Stimulated activated memory B cell treated with anti-CD40 and anti-IgM and Interleukin-4, amounts not matched to agents 10 μg/mL and 1 μg/mL and 100 μg/mL, for 72 hours (primary cell): Measurements from ENCODE around the gene IL16.

Experiments
- ATAC-seq: fragments of 150-1000 bp; cut with Tn5 transposase; 2 replicates; pipeline ENCODE4 v1.10.0; 2021
- H3K27ac Mint-ChIP-seq: one replicate; pipeline ENCODE4 v1.8.0; 2022; ENCODE audit warnings: mild to moderate bottlenecking, mixed read lengths
- H3K27me3 Mint-ChIP-seq: one replicate; pipeline ENCODE4 v1.8.0; 2022; ENCODE audit warnings: mixed read lengths
- H3K36me3 Mint-ChIP-seq: one replicate; pipeline ENCODE4 v1.8.0; 2022; ENCODE audit warnings: mixed read lengths
- H3K4me1 Mint-ChIP-seq: one replicate; pipeline ENCODE4 v1.8.0; 2022; ENCODE audit warnings: mixed read lengths
- H3K4me3 Mint-ChIP-seq: one replicate; pipeline ENCODE4 v1.8.0; 2022; ENCODE audit warnings: mild to moderate bottlenecking, moderate library complexity, mixed read lengths
- H3K9me3 Mint-ChIP-seq: one replicate; pipeline ENCODE4 v1.8.0; 2022; ENCODE audit warnings: mixed read lengths

Gene IL16

GRCh38 chr15:81280696-81281455 is 84.2 kb downstream of the IL16 start:
- no peak for ATAC-seq
- no peaks in the 10 kb centered on the region for H3K27me3 Mint-ChIP-seq
- H3K4me3 Mint-ChIP-seq = no peak overlapping the region
- H3K4me1 Mint-ChIP-seq = peaks cover 37% of the 10 kb centered on the region
- peaks cover 7% of the 10 kb centered on the region for H3K9me3 Mint-ChIP-seq
- H3K36me3 Mint-ChIP-seq = peaks cover 6% of the 10 kb centered on the region
- peak overlapping the region; percentile 36 for H3K27ac Mint-ChIP-seq

DNA sequence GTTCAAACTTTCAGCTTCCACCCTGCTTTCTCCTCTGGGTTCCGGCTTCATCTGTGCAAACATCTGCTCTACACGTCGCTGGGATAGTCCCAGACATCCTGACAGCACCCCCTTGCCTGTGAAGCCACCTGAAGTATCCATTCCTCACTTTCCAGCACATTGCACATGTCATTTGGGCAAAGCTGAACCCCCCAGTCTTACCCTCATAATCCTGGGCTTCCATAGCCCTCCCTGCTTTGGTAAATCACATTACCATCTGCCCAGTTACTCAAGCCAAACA is 84.7 kb downstream of the IL16 start:
- no peak overlapping the region for H3K4me3 Mint-ChIP-seq
- peaks cover 6% of the 10 kb centered on the region for H3K36me3 Mint-ChIP-seq
- peak overlapping the region; percentile 36 for H3K27ac Mint-ChIP-seq
- ATAC-seq = no peak
- no peaks in the 10 kb centered on the region for H3K27me3 Mint-ChIP-seq
- H3K9me3 Mint-ChIP-seq = peaks cover 7% of the 10 kb centered on the region
- peaks cover 42% of the 10 kb centered on the region for H3K4me1 Mint-ChIP-seq

GRCh38 chr15:81281766-81282605 is 85.3 kb downstream of the IL16 start:
- Mint-ChIP-seq H3K36me3 (peaks cover 6% of the 10 kb centered on the region), H3K9me3 (peaks cover 7% of the 10 kb centered on the region), H3K4me1 (peaks cover 48% of the 10 kb centered on the region), H3K4me3 (no peak overlapping the region), H3K27me3 (no peaks in the 10 kb centered on the region), H3K27ac (peak overlapping the region; percentile 36)
- ATAC-seq = no peak

DNA sequence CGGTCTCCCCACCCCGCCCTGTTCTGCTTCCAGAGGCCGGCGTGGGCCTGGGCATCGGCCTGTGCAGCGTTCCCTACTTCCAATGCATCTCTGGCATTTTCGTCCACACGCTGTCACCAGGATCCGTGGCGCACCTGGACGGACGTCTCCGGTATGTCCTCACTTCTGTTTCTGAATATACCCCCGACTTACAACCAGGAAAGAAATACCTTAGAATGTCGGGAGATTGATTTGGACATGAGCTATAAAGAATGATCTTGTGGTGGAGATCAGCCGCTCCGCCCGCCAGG is 85.9 kb downstream of the IL16 start:
- Mint-ChIP-seq H3K27ac (peak overlapping the region; percentile 36), H3K27me3 (no peaks in the 10 kb centered on the region), H3K36me3 (peaks cover 5% of the 10 kb centered on the region), H3K4me3 (no peak overlapping the region), H3K9me3 (peaks cover 8% of the 10 kb centered on the region), H3K4me1 (peaks cover 54% of the 10 kb centered on the region)
- ATAC-seq = no peak

GRCh38 chr15:81282911-81283310 is 86.2 kb downstream of the IL16 start:
- no peak for ATAC-seq
- Mint-ChIP-seq H3K27me3 (no peaks in the 10 kb centered on the region), H3K4me1 (peaks cover 57% of the 10 kb centered on the region), H3K9me3 (peaks cover 8% of the 10 kb centered on the region), H3K36me3 (peaks cover 5% of the 10 kb centered on the region), H3K4me3 (no peak overlapping the region), H3K27ac (no peak overlapping the region)

DNA sequence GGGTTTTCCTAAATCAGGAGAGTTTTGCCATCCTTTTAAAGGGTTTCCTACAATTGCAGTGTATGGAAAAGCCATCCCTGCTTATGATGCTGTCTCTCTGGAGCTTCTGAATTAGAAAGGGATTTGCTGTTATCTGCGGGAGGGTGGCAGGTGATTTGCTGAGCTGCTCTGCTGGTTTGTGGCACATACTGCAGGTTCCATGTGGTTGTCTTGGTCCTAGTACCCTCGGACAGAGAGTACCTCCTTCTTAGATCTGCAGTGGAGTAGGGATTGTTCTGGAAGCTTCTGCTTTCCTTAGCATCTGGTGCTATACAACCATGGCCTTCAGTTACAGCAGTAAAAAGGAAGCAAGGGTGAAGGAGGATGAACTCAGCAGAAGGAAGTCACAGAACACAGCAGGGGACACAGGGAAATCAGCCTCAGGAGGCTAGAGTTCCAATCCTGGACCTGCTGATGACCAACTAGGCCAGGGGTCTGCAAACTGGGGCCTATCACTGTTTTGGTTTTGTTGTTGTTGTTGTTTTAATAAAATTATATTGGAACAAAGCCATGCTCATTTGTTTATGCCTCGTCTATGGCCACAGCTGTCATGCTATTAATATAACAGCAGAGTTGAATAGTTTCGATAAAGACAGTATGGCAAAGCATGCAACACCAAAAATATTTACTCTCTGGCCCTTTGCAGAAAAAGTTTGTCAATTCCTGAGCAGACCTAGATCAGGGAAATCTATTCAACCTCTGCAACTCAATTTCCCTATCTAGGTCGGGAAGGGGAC is 87.8 kb downstream of the IL16 start:
- ATAC-seq = no peak
- H3K27ac Mint-ChIP-seq = peak overlapping the region; percentile 98
- peaks cover 5% of the 10 kb centered on the region for H3K36me3 Mint-ChIP-seq
- H3K4me3 Mint-ChIP-seq = peak overlapping the region; percentile 66
- H3K27me3 Mint-ChIP-seq = no peaks in the 10 kb centered on the region
- peaks cover 68% of the 10 kb centered on the region for H3K4me1 Mint-ChIP-seq
- peaks cover 4% of the 10 kb centered on the region for H3K9me3 Mint-ChIP-seq

GRCh38 chr15:81285461-81285860 is 88.8 kb downstream of the IL16 start:
- Mint-ChIP-seq H3K27ac (peak overlapping the region; percentile 98), H3K36me3 (peaks cover 5% of the 10 kb centered on the region), H3K4me3 (peak overlapping the region; percentile 66), H3K27me3 (no peaks in the 10 kb centered on the region), H3K4me1 (peaks cover 70% of the 10 kb centered on the region), H3K9me3 (peaks cover 6% of the 10 kb centered on the region)
- no peak for ATAC-seq

GRCh38 chr15:81286621-81287121 is 90.0 kb downstream of the IL16 start:
- Mint-ChIP-seq H3K4me1 (peaks cover 77% of the 10 kb centered on the region), H3K27me3 (no peaks in the 10 kb centered on the region), H3K9me3 (peaks cover 6% of the 10 kb centered on the region), H3K4me3 (peak overlapping the region; percentile 66), H3K27ac (peak overlapping the region; percentile 98), H3K36me3 (peaks cover 5% of the 10 kb centered on the region)
- ATAC-seq = peak; percentile 91

DNA sequence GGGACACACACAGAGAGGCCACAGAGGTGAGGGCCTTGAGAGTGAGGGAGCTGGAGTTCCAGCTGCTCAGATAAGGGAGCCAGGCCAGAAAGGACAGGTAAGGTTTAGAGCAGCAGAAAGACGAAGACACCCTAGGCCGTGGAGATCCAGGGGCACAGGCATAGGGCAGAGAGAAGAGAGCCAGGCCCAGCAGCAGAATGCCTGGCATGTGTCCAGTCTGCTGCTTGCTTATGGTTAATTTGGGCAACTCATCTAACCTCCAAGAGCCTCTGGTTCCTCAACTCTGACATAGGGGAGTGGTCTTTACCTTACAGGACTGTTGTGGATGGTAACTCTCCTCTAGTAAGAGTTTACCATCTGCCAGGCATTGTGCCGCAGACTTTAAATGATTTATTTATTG is 91.4 kb downstream of the IL16 start:
- no peak overlapping the region for H3K4me3 Mint-ChIP-seq
- peaks cover 81% of the 10 kb centered on the region for H3K4me1 Mint-ChIP-seq
- peaks cover 10% of the 10 kb centered on the region for H3K36me3 Mint-ChIP-seq
- ATAC-seq = no peak
- H3K9me3 Mint-ChIP-seq = peaks cover 6% of the 10 kb centered on the region
- peak overlapping the region; percentile 98 for H3K27ac Mint-ChIP-seq
- no peaks in the 10 kb centered on the region for H3K27me3 Mint-ChIP-seq

- ATAC-seq = no peak
- H3K27ac Mint-ChIP-seq = peak overlapping the region; percentile 98
- peaks cover 6% of the 10 kb centered on the region for H3K9me3 Mint-ChIP-seq
Measured at GRCh38 chr15:81288616-81289015, 91.9 kb downstream of the IL16 start.

DNA sequence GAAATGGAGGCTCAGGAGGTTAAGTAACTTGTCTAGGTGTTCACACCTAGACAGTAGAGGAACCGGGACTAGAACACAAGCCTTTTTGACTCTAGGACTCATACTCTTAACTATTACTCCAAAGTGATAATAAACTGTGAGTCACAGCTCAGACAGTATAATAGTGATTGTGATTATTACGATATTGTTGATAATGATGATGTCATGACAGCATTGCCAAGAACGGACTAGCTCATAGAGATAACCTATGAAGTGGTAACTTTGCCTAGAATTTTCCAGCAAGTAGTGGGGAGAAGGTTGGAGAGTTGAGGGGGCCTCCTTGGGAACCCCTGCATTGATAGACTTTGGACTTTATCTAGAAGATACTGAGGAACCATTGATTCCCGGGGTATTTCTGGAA is 93.2 kb downstream of the IL16 start:
- Mint-ChIP-seq H3K27ac (peak overlapping the region; percentile 98), H3K27me3 (no peaks in the 10 kb centered on the region), H3K9me3 (peaks cover 6% of the 10 kb centered on the region), H3K4me1 (peaks cover 86% of the 10 kb centered on the region), H3K36me3 (peaks cover 14% of the 10 kb centered on the region), H3K4me3 (no peak overlapping the region)
- ATAC-seq = no peak

More at GRCh38 chr15:81288616-81289015, 91.9 kb downstream of the IL16 start:
- Mint-ChIP-seq H3K4me1 (peaks cover 81% of the 10 kb centered on the region), H3K4me3 (peak overlapping the region; percentile 13), H3K27me3 (no peaks in the 10 kb centered on the region), H3K36me3 (peaks cover 10% of the 10 kb centered on the region)

DNA sequence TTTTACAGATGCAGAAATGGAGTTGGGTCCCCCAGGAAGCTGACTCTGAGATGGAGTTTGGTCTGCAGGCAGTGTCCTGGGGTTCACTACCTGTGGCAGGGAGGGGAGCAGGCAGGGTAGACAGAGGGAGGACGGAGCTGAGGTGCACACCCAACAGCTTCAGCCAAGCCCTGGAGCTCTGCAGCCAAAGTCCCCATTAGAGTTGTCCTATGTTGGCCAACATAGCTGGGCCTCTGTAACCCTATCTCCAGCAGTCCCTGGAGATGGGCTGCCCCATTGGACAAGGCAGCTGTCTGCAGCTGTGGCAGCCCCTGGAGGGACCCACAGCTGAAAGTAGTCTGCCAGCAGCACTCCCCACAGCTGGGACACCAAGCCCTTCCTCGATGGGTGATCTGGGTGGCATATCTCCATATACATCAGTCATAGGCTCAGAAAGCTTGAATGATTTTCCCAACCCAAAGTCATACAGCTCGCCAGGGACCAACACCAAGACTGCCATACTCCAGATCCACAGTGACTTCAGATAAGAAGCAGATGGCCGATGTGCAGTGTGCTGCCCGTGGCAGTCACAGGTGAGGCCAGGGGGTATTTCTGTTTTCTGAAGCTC is 95.3 kb downstream of the IL16 start:
- peak overlapping the region; percentile 97 for H3K4me3 Mint-ChIP-seq
- H3K27me3 Mint-ChIP-seq = no peaks in the 10 kb centered on the region
- peak overlapping the region; percentile 88 for H3K27ac Mint-ChIP-seq
- ATAC-seq = peak; percentile 0
- peaks cover 86% of the 10 kb centered on the region for H3K4me1 Mint-ChIP-seq
- H3K9me3 Mint-ChIP-seq = peaks cover 4% of the 10 kb centered on the region
- peaks cover 28% of the 10 kb centered on the region for H3K36me3 Mint-ChIP-seq

DNA sequence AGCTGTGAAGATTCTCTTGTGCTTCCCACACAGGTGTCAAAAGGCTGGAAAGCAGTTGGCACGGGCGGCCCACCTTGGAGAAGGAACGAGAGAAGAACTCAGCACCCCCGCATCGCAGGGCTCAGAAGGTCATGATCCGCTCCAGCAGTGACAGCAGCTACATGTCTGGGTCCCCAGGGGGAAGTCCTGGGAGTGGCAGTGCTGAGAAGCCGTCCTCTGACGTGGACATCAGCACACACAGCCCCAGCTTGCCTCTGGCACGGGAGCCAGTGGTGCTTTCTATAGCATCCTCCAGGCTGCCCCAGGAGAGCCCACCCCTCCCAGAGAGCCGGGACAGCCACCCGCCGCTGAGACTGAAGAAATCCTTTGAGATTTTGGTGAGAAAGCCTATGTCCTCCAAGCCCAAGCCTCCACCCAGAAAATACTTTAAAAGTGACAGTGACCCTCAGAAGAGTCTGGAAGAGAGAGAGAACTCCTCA is 95.9 kb downstream of the IL16 start:
- peaks cover 31% of the 10 kb centered on the region for H3K36me3 Mint-ChIP-seq
- peaks cover 86% of the 10 kb centered on the region for H3K4me1 Mint-ChIP-seq
- H3K9me3 Mint-ChIP-seq = peaks cover 2% of the 10 kb centered on the region
- H3K4me3 Mint-ChIP-seq = peak overlapping the region; percentile 97
- H3K27ac Mint-ChIP-seq = peak overlapping the region; percentile 88
- peak; percentile 84 for ATAC-seq
- no peaks in the 10 kb centered on the region for H3K27me3 Mint-ChIP-seq

- H3K27me3 Mint-ChIP-seq = no peaks in the 10 kb centered on the region
- peaks cover 86% of the 10 kb centered on the region for H3K4me1 Mint-ChIP-seq
- peak; percentile 90 for ATAC-seq
- peaks cover 2% of the 10 kb centered on the region for H3K9me3 Mint-ChIP-seq
- H3K27ac Mint-ChIP-seq = peak overlapping the region; percentile 88
- H3K36me3 Mint-ChIP-seq = peaks cover 44% of the 10 kb centered on the region
- H3K4me3 Mint-ChIP-seq = peak overlapping the region; percentile 97
Measured at GRCh38 chr15:81293728-81294515, 97.2 kb downstream of the IL16 start.
